Glutamatergic neuron (in vitro differentiated cells): ENCODE data around the gene SPATA33. TPM values are rescaled to one million over a fixed set of nuclear protein-coding genes. Genes with fewer than 3 reads are reported as not detected.

ENCODE experiments used
- DNase-seq: peaks from one replicate; pipeline ENCODE4 v3.0.0; 2022
- H3K27ac Mint-ChIP-seq: one replicate; pipeline ENCODE4 v1.8.0; 2020; ENCODE audit warnings: mild to moderate bottlenecking, mixed read lengths, inconsistent platforms; ENCODE audit not compliant: unreplicated experiment
- H3K27me3 Mint-ChIP-seq: one replicate; pipeline ENCODE4 v1.8.0; 2020; ENCODE audit warnings: mild to moderate bottlenecking, moderate library complexity, mixed read lengths, inconsistent platforms; ENCODE audit not compliant: unreplicated experiment
- H3K36me3 Mint-ChIP-seq: one replicate; pipeline ENCODE4 v1.8.0; 2020; ENCODE audit warnings: mild to moderate bottlenecking, mixed read lengths, inconsistent platforms; ENCODE audit not compliant: unreplicated experiment
- H3K4me1 Mint-ChIP-seq: one replicate; pipeline ENCODE4 v1.8.0; 2020; ENCODE audit warnings: mild to moderate bottlenecking, low read depth, mixed read lengths, inconsistent platforms; ENCODE audit not compliant: unreplicated experiment
- H3K4me3 Mint-ChIP-seq: one replicate; pipeline ENCODE4 v1.8.0; 2020; ENCODE audit warnings: mild to moderate bottlenecking, mixed read lengths, inconsistent platforms; ENCODE audit not compliant: unreplicated experiment
- H3K9me3 Mint-ChIP-seq: one replicate; pipeline ENCODE4 v1.8.0; 2020; ENCODE audit warnings: mild to moderate bottlenecking, moderate library complexity, mixed read lengths, inconsistent platforms; ENCODE audit not compliant: unreplicated experiment
- total RNA-seq: library from RNA; stranded (reverse); fragmentation: NEBNext Ultra II Directional; extraction: Animal tissue kit (Norgen Biotek cat#: 25700); gene quantifications from one replicate; pipeline ENCODE4 v1.2.1, GENCODE V29; 2021; ENCODE audit not compliant: unreplicated experiment
- TF ChIP-seq, protein P1 (sequence below): fragments of 200-600 bp; sonication (generic); IDR thresholded peaks from one replicate; pipeline ENCODE4 v1.5.0; 2021; ENCODE audit not compliant: partially characterized antibody, unreplicated experiment

The SPATA33 gene
- total RNA-seq, 1 donor from 2014 or later: 18.0 TPM

DNA sequence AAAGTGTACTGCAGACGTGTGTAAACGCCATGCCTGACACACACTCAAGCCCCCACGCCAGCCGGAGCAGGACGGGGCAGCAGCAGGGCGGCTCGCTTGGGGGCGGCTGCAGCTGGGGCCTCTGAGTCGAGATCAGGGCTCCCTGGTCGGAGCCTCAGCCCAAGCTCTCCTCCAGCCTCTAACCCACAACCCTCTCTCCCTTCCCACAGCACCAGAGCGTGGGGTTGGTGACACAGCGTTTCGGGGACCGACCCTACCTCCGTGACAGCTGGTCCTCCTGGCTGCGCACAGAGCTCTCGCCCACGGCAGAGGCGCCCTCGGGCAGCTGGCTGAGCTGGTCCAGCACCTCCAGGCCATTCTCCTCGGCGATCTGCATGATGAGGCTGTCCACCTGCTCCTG lies 11.4 kb upstream of the SPATA33 start:
- no peak for DNase-seq
- Mint-ChIP-seq H3K4me1 (no peaks in the 10 kb centered on the region), H3K9me3 (peaks cover 3% of the 10 kb centered on the region), H3K27ac (no peak overlapping the region), H3K27me3 (peaks cover 5% of the 10 kb centered on the region), H3K36me3 (no peaks in the 10 kb centered on the region), H3K4me3 (no peak overlapping the region)
- TF ChIP-seq, protein P1, sequence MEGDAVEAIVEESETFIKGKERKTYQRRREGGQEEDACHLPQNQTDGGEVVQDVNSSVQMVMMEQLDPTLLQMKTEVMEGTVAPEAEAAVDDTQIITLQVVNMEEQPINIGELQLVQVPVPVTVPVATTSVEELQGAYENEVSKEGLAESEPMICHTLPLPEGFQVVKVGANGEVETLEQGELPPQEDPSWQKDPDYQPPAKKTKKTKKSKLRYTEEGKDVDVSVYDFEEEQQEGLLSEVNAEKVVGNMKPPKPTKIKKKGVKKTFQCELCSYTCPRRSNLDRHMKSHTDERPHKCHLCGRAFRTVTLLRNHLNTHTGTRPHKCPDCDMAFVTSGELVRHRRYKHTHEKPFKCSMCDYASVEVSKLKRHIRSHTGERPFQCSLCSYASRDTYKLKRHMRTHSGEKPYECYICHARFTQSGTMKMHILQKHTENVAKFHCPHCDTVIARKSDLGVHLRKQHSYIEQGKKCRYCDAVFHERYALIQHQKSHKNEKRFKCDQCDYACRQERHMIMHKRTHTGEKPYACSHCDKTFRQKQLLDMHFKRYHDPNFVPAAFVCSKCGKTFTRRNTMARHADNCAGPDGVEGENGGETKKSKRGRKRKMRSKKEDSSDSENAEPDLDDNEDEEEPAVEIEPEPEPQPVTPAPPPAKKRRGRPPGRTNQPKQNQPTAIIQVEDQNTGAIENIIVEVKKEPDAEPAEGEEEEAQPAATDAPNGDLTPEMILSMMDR: no peak

DNA sequence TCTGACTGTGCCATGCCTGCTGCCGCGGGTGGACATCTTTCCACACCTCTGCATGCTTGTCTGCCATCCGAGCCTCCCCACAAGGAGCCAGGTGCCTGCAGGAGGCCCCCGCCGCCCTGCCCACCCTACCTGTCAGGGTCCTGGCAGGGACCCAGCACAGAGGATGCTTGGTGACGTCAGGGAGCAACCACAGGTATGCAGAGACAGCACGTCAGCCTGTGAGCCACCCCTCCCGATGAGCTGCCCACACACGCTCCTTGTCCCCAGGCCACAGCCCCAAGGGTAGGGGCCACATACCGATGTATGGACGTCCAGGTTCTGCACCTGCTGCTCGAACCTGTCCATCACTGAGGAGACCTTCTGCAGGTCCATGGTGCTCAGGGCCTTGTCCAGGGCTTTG lies 10.7 kb upstream of the SPATA33 start:
- DNase-seq: no peak
- no peak overlapping the region for H3K27ac Mint-ChIP-seq
- TF ChIP-seq, protein P1: no peak
- H3K36me3 Mint-ChIP-seq: no peaks in the 10 kb centered on the region
- no peak overlapping the region for H3K4me3 Mint-ChIP-seq
- H3K4me1 Mint-ChIP-seq: no peaks in the 10 kb centered on the region
- peaks cover 3% of the 10 kb centered on the region for H3K9me3 Mint-ChIP-seq
- peaks cover 5% of the 10 kb centered on the region for H3K27me3 Mint-ChIP-seq

DNA sequence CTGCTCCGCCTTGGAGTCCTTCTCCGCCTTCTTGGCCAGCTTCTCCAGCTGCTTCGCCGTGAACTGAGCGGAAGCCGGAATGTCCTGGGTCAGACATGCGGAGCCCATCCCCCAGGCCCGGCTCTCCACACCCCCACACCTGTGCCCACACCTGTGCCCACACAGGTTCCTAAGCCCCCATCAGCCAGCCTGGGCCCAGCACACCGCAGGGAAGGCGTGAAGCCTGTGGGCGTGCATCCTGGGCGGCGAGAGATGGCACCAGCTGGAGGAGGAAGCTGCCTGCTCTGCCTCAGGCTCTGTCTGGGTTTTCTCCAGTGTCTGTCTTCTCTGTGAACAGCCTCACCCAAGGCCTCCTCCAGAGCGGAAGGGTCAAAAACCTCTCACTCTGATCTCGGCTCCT lies 6.1 kb upstream of the SPATA33 start:
- no peaks in the 10 kb centered on the region for H3K36me3 Mint-ChIP-seq
- H3K4me3 Mint-ChIP-seq: no peak overlapping the region
- DNase-seq: no peak
- H3K27ac Mint-ChIP-seq: no peak overlapping the region
- peaks cover 1% of the 10 kb centered on the region for H3K9me3 Mint-ChIP-seq
- TF ChIP-seq, protein P1: no peak
- peaks cover 2% of the 10 kb centered on the region for H3K27me3 Mint-ChIP-seq
- H3K4me1 Mint-ChIP-seq: no peaks in the 10 kb centered on the region

DNA sequence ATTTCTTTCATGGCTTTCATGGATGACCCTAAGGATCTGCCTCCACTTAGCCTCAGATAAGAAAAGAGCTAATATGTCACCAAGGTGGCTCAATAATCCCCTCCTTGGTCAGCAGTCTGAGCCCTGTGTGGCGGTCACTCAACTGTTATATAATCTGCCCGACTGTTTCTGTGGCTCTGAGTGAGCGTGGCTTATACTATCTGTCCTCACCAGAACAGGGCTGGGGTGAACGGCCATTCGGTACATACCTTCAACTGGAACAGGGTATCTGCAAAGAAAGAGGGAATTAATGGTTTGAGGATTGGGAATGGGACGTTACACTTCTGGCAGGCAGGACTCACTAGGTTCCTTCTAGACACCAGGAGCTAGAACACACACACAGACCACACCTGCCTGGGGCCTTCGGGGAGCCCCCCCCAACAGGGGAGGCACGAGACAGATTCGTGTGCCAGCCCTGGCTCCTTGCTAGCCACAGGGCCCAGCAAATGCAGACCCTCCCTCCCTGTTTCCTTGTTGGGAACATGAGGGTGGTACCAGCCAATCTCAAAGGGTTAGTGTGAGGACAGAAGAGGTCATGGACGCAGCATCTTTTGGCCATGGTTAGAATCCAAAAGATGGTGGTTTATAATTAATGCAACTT lies 3.9 kb upstream of the SPATA33 start:
- TF ChIP-seq, protein P1: no peak
- Mint-ChIP-seq H3K27me3 (peaks cover 5% of the 10 kb centered on the region), H3K4me3 (no peak overlapping the region), H3K36me3 (no peaks in the 10 kb centered on the region), H3K9me3 (peaks cover 6% of the 10 kb centered on the region), H3K4me1 (peaks cover 5% of the 10 kb centered on the region), H3K27ac (no peak overlapping the region)
- no peak for DNase-seq

DNA sequence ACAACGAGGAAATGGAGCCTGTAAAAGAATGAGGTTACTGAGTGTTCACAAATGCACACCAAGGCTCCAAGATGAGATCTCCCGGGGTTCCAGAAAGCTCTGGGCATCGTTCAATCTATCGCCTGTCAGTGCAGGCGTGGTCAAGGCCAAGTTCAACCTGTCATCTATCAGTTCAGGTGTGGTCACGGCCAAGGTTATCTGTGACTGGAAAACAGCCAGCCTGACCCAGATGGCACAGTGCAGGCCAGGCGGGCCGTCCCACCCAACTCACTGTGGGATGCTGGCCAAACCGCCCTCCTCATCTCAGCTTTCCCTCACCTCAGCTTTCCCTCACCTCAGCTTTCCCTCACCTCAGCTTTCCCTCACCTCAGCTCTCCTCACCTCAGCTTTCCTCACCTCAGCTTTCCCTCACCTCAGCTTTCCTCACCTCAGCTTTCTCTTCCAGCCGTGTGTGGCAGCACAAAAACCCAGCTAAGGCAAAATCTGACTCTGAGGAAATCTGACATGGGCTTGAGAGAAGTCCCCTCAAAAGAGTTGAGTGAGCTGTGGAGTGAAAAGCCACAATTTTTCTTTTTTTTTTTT lies 2.5 kb upstream of the SPATA33 start:
- no peak for DNase-seq
- TF ChIP-seq, protein P1: no peak
- Mint-ChIP-seq H3K4me3 (no peak overlapping the region), H3K27ac (no peak overlapping the region), H3K9me3 (peaks cover 4% of the 10 kb centered on the region), H3K36me3 (no peaks in the 10 kb centered on the region), H3K4me1 (peaks cover 5% of the 10 kb centered on the region), H3K27me3 (peaks cover 5% of the 10 kb centered on the region)
